GM06990 (cell line): ENCODE measurements around the gene ZNF559.

ENCODE experiments used
- DNase-seq: peaks from one replicate; pipeline ENCODE4 v3.0.0-alpha.2; 2011; ENCODE audit not compliant: insufficient read length; ENCODE audit errors: extremely low read depth
- H3K27me3 ChIP-seq: replicated peaks from 2 replicates; pipeline ENCODE4 v1.6.0; 2011; ENCODE audit warnings: low read length; ENCODE audit not compliant: control insufficient read depth, insufficient read depth
- H3K36me3 ChIP-seq: 2 replicates; pipeline ENCODE4 v1.5.1; 2011; ENCODE audit warnings: low read length; ENCODE audit not compliant: control insufficient read depth, insufficient read depth
- H3K4me3 ChIP-seq: replicated peaks from 2 replicates; pipeline ENCODE4 v1.5.1; 2011; ENCODE audit warnings: low read depth, mild to moderate bottlenecking, control low read depth, low read length
- TF ChIP-seq, protein P1 (sequence below): IDR thresholded peaks from 2 replicates; pipeline ENCODE4 v1.5.1; 2011; ENCODE audit warnings: low read length, control low read depth, mild to moderate bottlenecking, inconsistent platforms; ENCODE audit not compliant: insufficient read depth, poor library complexity, severe bottlenecking

The ZNF559 gene

DNA sequence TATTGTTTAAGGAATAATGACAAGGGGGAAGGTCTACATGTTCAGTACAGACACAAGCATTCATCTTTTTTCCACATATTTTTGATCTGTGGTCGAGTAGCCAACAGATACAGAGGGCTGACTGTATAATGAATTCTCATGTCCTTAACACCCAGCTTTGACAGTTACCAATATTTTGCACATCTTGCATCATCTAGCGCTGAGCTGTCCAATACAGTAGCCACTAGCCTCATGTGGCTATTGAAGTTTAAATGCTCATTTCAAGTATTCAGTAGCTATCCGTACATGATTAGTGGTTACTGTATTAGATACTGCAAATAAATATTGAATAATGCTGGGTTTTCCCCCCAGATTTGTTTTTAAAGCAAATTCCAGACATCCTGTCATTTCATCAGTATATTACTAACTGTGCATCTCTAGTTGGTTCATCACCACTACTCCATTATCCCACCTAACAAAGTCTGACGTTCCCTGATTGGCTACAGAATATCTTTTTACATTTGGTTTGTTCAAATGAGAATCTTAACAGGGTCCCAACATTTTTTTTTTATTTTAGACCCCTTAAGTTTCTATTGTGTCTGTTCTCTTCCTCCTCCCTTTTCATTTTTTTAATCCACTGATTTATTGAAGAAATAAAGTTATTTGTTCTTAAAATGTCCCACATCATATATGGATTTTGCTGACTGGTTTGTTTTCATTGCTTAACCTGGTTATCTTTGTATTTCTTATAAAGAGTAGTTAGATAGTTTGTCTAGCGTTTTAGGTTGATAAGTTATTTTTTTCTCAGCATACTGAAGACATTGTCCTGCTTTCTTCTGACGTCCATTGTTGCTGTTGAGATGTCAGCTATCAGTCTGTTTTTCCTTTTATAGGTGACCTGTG is 47.0 kb downstream of the ZNF559 start:
- no peak overlapping the region for H3K4me3 ChIP-seq
- no peaks in the 10 kb centered on the region for H3K27me3 ChIP-seq
- no peaks in the 10 kb centered on the region for H3K36me3 ChIP-seq
- TF ChIP-seq, protein P1, sequence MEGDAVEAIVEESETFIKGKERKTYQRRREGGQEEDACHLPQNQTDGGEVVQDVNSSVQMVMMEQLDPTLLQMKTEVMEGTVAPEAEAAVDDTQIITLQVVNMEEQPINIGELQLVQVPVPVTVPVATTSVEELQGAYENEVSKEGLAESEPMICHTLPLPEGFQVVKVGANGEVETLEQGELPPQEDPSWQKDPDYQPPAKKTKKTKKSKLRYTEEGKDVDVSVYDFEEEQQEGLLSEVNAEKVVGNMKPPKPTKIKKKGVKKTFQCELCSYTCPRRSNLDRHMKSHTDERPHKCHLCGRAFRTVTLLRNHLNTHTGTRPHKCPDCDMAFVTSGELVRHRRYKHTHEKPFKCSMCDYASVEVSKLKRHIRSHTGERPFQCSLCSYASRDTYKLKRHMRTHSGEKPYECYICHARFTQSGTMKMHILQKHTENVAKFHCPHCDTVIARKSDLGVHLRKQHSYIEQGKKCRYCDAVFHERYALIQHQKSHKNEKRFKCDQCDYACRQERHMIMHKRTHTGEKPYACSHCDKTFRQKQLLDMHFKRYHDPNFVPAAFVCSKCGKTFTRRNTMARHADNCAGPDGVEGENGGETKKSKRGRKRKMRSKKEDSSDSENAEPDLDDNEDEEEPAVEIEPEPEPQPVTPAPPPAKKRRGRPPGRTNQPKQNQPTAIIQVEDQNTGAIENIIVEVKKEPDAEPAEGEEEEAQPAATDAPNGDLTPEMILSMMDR = no peak
- no peak for DNase-seq

DNA sequence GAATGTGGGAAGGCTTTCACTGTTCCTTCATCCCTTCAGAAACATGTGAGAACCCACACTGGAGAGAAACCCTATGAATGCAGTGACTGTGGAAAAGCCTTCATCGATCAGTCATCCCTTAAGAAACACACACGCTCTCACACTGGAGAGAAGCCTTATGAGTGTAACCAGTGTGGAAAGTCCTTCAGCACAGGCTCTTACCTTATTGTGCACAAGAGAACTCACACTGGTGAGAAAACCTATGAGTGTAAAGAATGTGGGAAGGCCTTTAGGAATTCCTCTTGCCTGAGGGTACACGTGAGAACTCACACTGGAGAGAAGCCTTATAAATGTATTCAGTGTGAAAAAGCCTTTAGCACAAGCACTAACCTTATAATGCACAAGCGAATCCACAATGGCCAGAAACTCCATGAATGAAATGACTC is 57.4 kb downstream of the ZNF559 start:
- no peak overlapping the region for H3K4me3 ChIP-seq
- DNase-seq = no peak
- TF ChIP-seq, protein P1 = no peak
- no peaks in the 10 kb centered on the region for H3K27me3 ChIP-seq
- no peaks in the 10 kb centered on the region for H3K36me3 ChIP-seq
